Upper lobe of left lung (tissue), 4 donors: ENCODE measurements around the gene ZNF446.

Experiments used
- EP300 ChIP-seq, 4 donors: sonication (generic); formaldehyde crosslinking; IDR thresholded peaks; one replicate each; pipeline ENCODE4 v1.5.1; 2017; ENCODE audit warnings: antibody characterized with exemption in 4 of 4, control low read depth in 2 of 4
- POLR2A ChIP-seq, 4 donors: fragments of 450-650 bp; IDR thresholded peaks; one replicate each; pipeline ENCODE4 v1.5.1; 2016 to 2017; ENCODE audit warnings: antibody characterized with exemption in 4 of 4, mild to moderate bottlenecking in 2 of 4

GRCh38 chr19:58453743-58454142, 22.4 kb upstream of the ZNF446 start:
- TF ChIP-seq POLR2A (IDR thresholded peaks at IDR 0.05) (no peak), EP300 (IDR thresholded peaks at IDR 0.05) (no peak)
